Naive B cell (primary cell): Measurements from ENCODE around the gene ENTPD8. TPM values are rescaled to one million over a fixed set of nuclear protein-coding genes. Genes with fewer than 3 reads are reported as not detected.
A peak's percentile ranks its signal among the peaks of the same experiment; 100 is the strongest.

ENCODE experiments used
- ATAC-seq, 2 donors: fragments of 150-1000 bp; cut with Tn5 transposase; 2 replicates each; pipeline ENCODE4 v1.10.0; 2021; ENCODE audit warnings: low read depth in 2 of 2, mild to moderate bottlenecking in 2 of 2, moderate library complexity in 2 of 2
- DNase-seq: peaks from one replicate; pipeline ENCODE4 v3.0.0; 2022
- H3K27ac Mint-ChIP-seq, 6 donors: one replicate each; pipeline ENCODE4 v1.8.0; 2020 to 2022; ENCODE audit warnings: mild to moderate bottlenecking in 6 of 6, mixed read lengths in 6 of 6, moderate library complexity in 5 of 6, inconsistent platforms in 2 of 6
- H3K27me3 Mint-ChIP-seq, 3 donors: one replicate each; pipeline ENCODE4 v1.8.0; 2021 to 2022; ENCODE audit warnings: mixed read lengths in 3 of 3, mild to moderate bottlenecking in 1 of 3
- H3K36me3 Mint-ChIP-seq, 2 donors: one replicate each; pipeline ENCODE4 v1.8.0; 2020 to 2022; ENCODE audit warnings: mixed read lengths in 2 of 2, inconsistent platforms in 1 of 2, mild to moderate bottlenecking in 1 of 2
- H3K4me1 Mint-ChIP-seq, 3 donors: one replicate each; pipeline ENCODE4 v1.8.0; 2020 to 2022; ENCODE audit warnings: mixed read lengths in 3 of 3, inconsistent platforms in 1 of 3, mild to moderate bottlenecking in 1 of 3, moderate library complexity in 1 of 3
- H3K4me3 Mint-ChIP-seq, 8 donors: one replicate each; pipeline ENCODE4 v1.8.0; 2020 to 2022; ENCODE audit warnings: mild to moderate bottlenecking in 8 of 8, mixed read lengths in 8 of 8, moderate library complexity in 8 of 8, inconsistent platforms in 2 of 8
- H3K9me3 Mint-ChIP-seq, 7 donors: one replicate each; pipeline ENCODE4 v1.8.0; 2020 to 2022; ENCODE audit warnings: mixed read lengths in 7 of 7, mild to moderate bottlenecking in 5 of 7, inconsistent platforms in 2 of 7, moderate library complexity in 1 of 7
- polyA plus RNA-seq, 6 donors: library from polyadenylated mRNA; unstranded; fragments of 300-500 nt; fragmentation: Illumina TruSeq; gene quantifications; one replicate each; pipeline ENCODE4 v1.2.3, GENCODE V29; 2021; ENCODE audit warnings: low read depth in 6 of 6

Gene ENTPD8
- polyA plus RNA-seq, 6 donors from 2014 or later: not detected

- DNase-seq (no peak), ATAC-seq (no peak)
- peaks cover 0 to 4% (median 3%) of the 10 kb centered on the region in 3 donors for H3K4me1 Mint-ChIP-seq
- H3K27ac Mint-ChIP-seq: peak overlapping the region in 1 of 6 donors; percentile 89
- H3K4me3 Mint-ChIP-seq: no peak overlapping the region
- H3K9me3 Mint-ChIP-seq: peaks cover 0 to 7% (median 3%) of the 10 kb centered on the region in 7 donors
- H3K36me3 Mint-ChIP-seq: peaks cover 4 to 6% of the 10 kb centered on the region in 2 donors
- H3K27me3 Mint-ChIP-seq: no peaks in the 10 kb centered on the region
These were observed 39.8 kb upstream of the ENTPD8 start for GRCh38 chr9:137480686-137481683.

GRCh38 chr9:137479892-137480685, 38.9 kb upstream of the ENTPD8 start:
- peaks cover 6 to 13% (median 8%) of the 10 kb centered on the region in 7 donors for H3K9me3 Mint-ChIP-seq
- DNase-seq (no peak), ATAC-seq (no peak)
- peaks cover 9 to 12% of the 10 kb centered on the region in 2 donors for H3K36me3 Mint-ChIP-seq
- no peak overlapping the region for H3K4me3 Mint-ChIP-seq
- peaks cover 0 to 4% (median 3%) of the 10 kb centered on the region in 3 donors for H3K4me1 Mint-ChIP-seq
- H3K27ac Mint-ChIP-seq: no peak overlapping the region
- H3K27me3 Mint-ChIP-seq: no peaks in the 10 kb centered on the region

- ATAC-seq: no peak
- no peak overlapping the region for H3K27ac Mint-ChIP-seq
These were observed 38.1 kb upstream of the ENTPD8 start for GRCh38 chr9:137478962-137479861.

GRCh38 chr9:137478613-137478961, 37.4 kb upstream of the ENTPD8 start:
- Mint-ChIP-seq H3K27me3 (no peaks in the 10 kb centered on the region), H3K4me1 (peaks cover 0 to 4% (median 3%) of the 10 kb centered on the region in 3 donors), H3K9me3 (peaks cover 12 to 24% (median 17%) of the 10 kb centered on the region in 7 donors), H3K27ac (no peak overlapping the region), H3K36me3 (peaks cover 14 to 23% of the 10 kb centered on the region in 2 donors), H3K4me3 (no peak overlapping the region)
- DNase-seq: no peak
- ATAC-seq: no peak

More at GRCh38 chr9:137478962-137479861, 38.1 kb upstream of the ENTPD8 start:
- H3K27me3 Mint-ChIP-seq: no peaks in the 10 kb centered on the region
- no peak overlapping the region for H3K4me3 Mint-ChIP-seq
- peaks cover 0 to 4% (median 3%) of the 10 kb centered on the region in 3 donors for H3K4me1 Mint-ChIP-seq
- no peak for DNase-seq
- peaks cover 12 to 17% of the 10 kb centered on the region in 2 donors for H3K36me3 Mint-ChIP-seq
- peaks cover 10 to 18% (median 13%) of the 10 kb centered on the region in 7 donors for H3K9me3 Mint-ChIP-seq

- Mint-ChIP-seq H3K4me1 (peaks cover 0 to 4% (median 3%) of the 10 kb centered on the region in 3 donors), H3K4me3 (no peak overlapping the region), H3K36me3 (peaks cover 20 to 29% of the 10 kb centered on the region in 2 donors), H3K27me3 (no peaks in the 10 kb centered on the region), H3K9me3 (peaks cover 14 to 30% (median 19%) of the 10 kb centered on the region in 7 donors), H3K27ac (no peak overlapping the region)
- ATAC-seq (no peak), DNase-seq (no peak)
These were observed 36.8 kb upstream of the ENTPD8 start for GRCh38 chr9:137477778-137478612.

- ATAC-seq (no peak), DNase-seq (no peak)
- Mint-ChIP-seq H3K4me3 (no peak overlapping the region), H3K27me3 (no peaks in the 10 kb centered on the region), H3K27ac (no peak overlapping the region), H3K9me3 (peaks cover 16 to 34% (median 19%) of the 10 kb centered on the region in 7 donors), H3K36me3 (peaks cover 22 to 33% of the 10 kb centered on the region in 2 donors), H3K4me1 (peaks cover 0 to 4% (median 0%) of the 10 kb centered on the region in 3 donors)
These were observed 35.7 kb upstream of the ENTPD8 start for GRCh38 chr9:137476856-137477255.

GRCh38 chr9:137475666-137476065, 34.5 kb upstream of the ENTPD8 start:
- H3K4me1 Mint-ChIP-seq: peaks cover 2 to 7% (median 4%) of the 10 kb centered on the region in 3 donors
- no peak overlapping the region for H3K4me3 Mint-ChIP-seq
- H3K27ac Mint-ChIP-seq: no peak overlapping the region
- ATAC-seq: no peak
- DNase-seq: no peak
- peaks cover 22 to 33% of the 10 kb centered on the region in 2 donors for H3K36me3 Mint-ChIP-seq
- H3K9me3 Mint-ChIP-seq: peaks cover 16 to 34% (median 19%) of the 10 kb centered on the region in 7 donors
- H3K27me3 Mint-ChIP-seq: no peaks in the 10 kb centered on the region

GRCh38 chr9:137474271-137474670, 33.1 kb upstream of the ENTPD8 start:
- H3K27ac Mint-ChIP-seq: peak overlapping the region in 1 of 6 donors; percentile 90
- ATAC-seq (no peak), DNase-seq (no peak)
- H3K36me3 Mint-ChIP-seq: peaks cover 22 to 33% of the 10 kb centered on the region in 2 donors
- H3K4me1 Mint-ChIP-seq: peaks cover 5 to 6% (median 6%) of the 10 kb centered on the region in 3 donors
- H3K27me3 Mint-ChIP-seq: no peaks in the 10 kb centered on the region
- peaks cover 16 to 34% (median 19%) of the 10 kb centered on the region in 7 donors for H3K9me3 Mint-ChIP-seq
- peak overlapping the region in 2 of 8 donors; percentile 53 to 68 for H3K4me3 Mint-ChIP-seq

- peaks cover 10 to 24% (median 18%) of the 10 kb centered on the region in 7 donors for H3K9me3 Mint-ChIP-seq
- H3K27ac Mint-ChIP-seq: peak overlapping the region in 3 of 6 donors; percentile 4 to 90 (median 28)
- DNase-seq (no peak), ATAC-seq (peak; percentile 21 to 39)
- no peaks in the 10 kb centered on the region for H3K27me3 Mint-ChIP-seq
- H3K36me3 Mint-ChIP-seq: peaks cover 16 to 24% of the 10 kb centered on the region in 2 donors
- H3K4me3 Mint-ChIP-seq: no peak overlapping the region
- peaks cover 6 to 13% (median 10%) of the 10 kb centered on the region in 3 donors for H3K4me1 Mint-ChIP-seq
These were observed 29.6 kb upstream of the ENTPD8 start for GRCh38 chr9:137470785-137471184.

GRCh38 chr9:137467896-137468295, 26.7 kb upstream of the ENTPD8 start:
- Mint-ChIP-seq H3K4me1 (peaks cover 6 to 14% (median 13%) of the 10 kb centered on the region in 3 donors), H3K36me3 (peaks cover 1 to 3% of the 10 kb centered on the region in 2 donors), H3K9me3 (peaks cover 0 to 3% (median 1%) of the 10 kb centered on the region in 7 donors), H3K27me3 (no peaks in the 10 kb centered on the region), H3K4me3 (no peak overlapping the region), H3K27ac (no peak overlapping the region)
- ATAC-seq: no peak
- DNase-seq: no peak

GRCh38 chr9:137467161-137467581, 26.0 kb upstream of the ENTPD8 start:
- H3K27ac Mint-ChIP-seq: peak overlapping the region in 1 of 6 donors; percentile 79
- H3K36me3 Mint-ChIP-seq: no peaks in the 10 kb centered on the region
- H3K4me3 Mint-ChIP-seq: no peak overlapping the region
- H3K4me1 Mint-ChIP-seq: peaks cover 6 to 16% (median 14%) of the 10 kb centered on the region in 3 donors
- no peaks in the 10 kb centered on the region for H3K9me3 Mint-ChIP-seq
- H3K27me3 Mint-ChIP-seq: no peaks in the 10 kb centered on the region
- no peak for ATAC-seq
- no peak for DNase-seq
